Activated CD8-positive, alpha-beta memory T cell treated with anti-CD3 and anti-CD28 coated beads for 4 hours (primary cell): ENCODE results near the gene NEB.
"Not testable (repeated sequence)": the region's sequence is repeated elsewhere in the genome, so short reads cannot be mapped to it uniquely, and the experiment has no call there.

Experiments
- DNase-seq, 2 donors: peaks; one replicate each; pipeline ENCODE4 v3.0.0-alpha.2; 2020; ENCODE audit warnings: low read depth in 2 of 2

NEB gene

GRCh38 chr2:151560289-151560688 lies 174.0 kb downstream of the NEB start:
- no peak for DNase-seq

- DNase-seq, result not testable (repeated sequence)
Observed at GRCh38 chr2:151559431-151559830, 174.8 kb downstream of the NEB start.

GRCh38 chr2:151557883-151558282 lies 176.4 kb downstream of the NEB start:
- DNase-seq, result not testable (repeated sequence)

GRCh38 chr2:151556121-151556520 lies 178.2 kb downstream of the NEB start:
- no peak for DNase-seq

GRCh38 chr2:151552287-151552686 lies 182.0 kb downstream of the NEB start:
- no peak for DNase-seq

GRCh38 chr2:151551556-151551955 lies 182.7 kb downstream of the NEB start:
- no peak for DNase-seq

- DNase-seq, result no peak
Observed at GRCh38 chr2:151549191-151549590, 185.1 kb downstream of the NEB start.

- DNase-seq, result no peak
Observed at GRCh38 chr2:151544449-151544848, 189.8 kb downstream of the NEB start.

GRCh38 chr2:151543876-151544275 lies 190.4 kb downstream of the NEB start:
- DNase-seq, result no peak

- no peak for DNase-seq
Observed at GRCh38 chr2:151534001-151534400, 200.3 kb downstream of the NEB start.

- no peak for DNase-seq
Observed at GRCh38 chr2:151533127-151533526, 201.1 kb downstream of the NEB start.

- no peak for DNase-seq
Observed at GRCh38 chr2:151526572-151527090, 207.6 kb downstream of the NEB start.

GRCh38 chr2:151525821-151526373 lies 208.4 kb downstream of the NEB start:
- no peak for DNase-seq

GRCh38 chr2:151523850-151524249 lies 210.4 kb downstream of the NEB start:
- no peak for DNase-seq

- no peak for DNase-seq
Observed at GRCh38 chr2:151522556-151522955, 211.7 kb downstream of the NEB start.

GRCh38 chr2:151520976-151521375 lies 213.3 kb downstream of the NEB start:
- DNase-seq, result no peak

- DNase-seq, result no peak
Observed at GRCh38 chr2:151518802-151519201, 215.5 kb downstream of the NEB start.

- DNase-seq, result no peak
Observed at GRCh38 chr2:151508519-151508918, 225.8 kb downstream of the NEB start.

- DNase-seq, result no peak
Observed at GRCh38 chr2:151506170-151506569, 228.1 kb downstream of the NEB start.

GRCh38 chr2:151498178-151498577 lies 236.1 kb downstream of the NEB start:
- DNase-seq, result no peak

GRCh38 chr2:151491496-151491895 lies 242.8 kb downstream of the NEB start:
- no peak for DNase-seq

GRCh38 chr2:151490276-151490675 lies 244.0 kb downstream of the NEB start:
- no peak for DNase-seq

GRCh38 chr2:151486053-151486452 lies 248.2 kb downstream of the NEB start:
- DNase-seq, result no peak

- no peak for DNase-seq
Observed at GRCh38 chr2:151484100-151484499, 250.2 kb downstream of the NEB start.
